Measurements from ENCODE around the gene PTPN1. TPM values are rescaled to one million over a fixed set of nuclear protein-coding genes. Genes with fewer than 3 reads are reported as not detected.

The PTPN1 gene
- total RNA-seq, 6 experiments from 2014 or later, result 37.8 to 46.5 (median 45.2) TPM

DNA sequence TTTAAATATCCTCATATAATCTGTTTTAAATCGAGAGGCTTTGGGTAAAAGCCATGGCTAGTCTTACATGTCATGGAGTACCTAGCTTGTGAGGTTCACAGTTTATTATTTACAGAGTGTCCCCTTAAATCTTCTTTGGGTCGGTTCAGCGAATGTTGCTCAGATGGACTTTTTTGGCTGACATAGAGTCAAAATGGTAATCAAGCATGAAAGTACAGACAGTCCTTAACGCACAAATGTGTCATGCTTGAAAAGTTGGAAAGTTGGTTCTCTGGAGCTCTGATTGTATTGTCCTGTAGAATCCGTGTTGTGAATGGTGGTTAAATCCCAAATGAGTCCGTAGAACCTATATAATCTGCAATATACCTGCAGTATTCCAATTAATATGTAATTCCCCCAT lies 22.0 kb downstream of the PTPN1 start:
- peak overlapping the region; percentile 90 for H3K27ac Mint-ChIP-seq
- H3K4me1 Mint-ChIP-seq (ENCODE audit: low read depth), result peaks cover 51% of the 10 kb centered on the region
- H3K36me3 Mint-ChIP-seq (ENCODE audit: low read depth), result peaks cover 5% of the 10 kb centered on the region
- H3K4me3 Mint-ChIP-seq, result peak overlapping the region; percentile 42
- no peak for DNase-seq
- H3K9me3 Mint-ChIP-seq, result no peaks in the 10 kb centered on the region
- no peaks in the 10 kb centered on the region for H3K27me3 Mint-ChIP-seq (ENCODE audit: insufficient read depth)
- TF ChIP-seq, protein P1, sequence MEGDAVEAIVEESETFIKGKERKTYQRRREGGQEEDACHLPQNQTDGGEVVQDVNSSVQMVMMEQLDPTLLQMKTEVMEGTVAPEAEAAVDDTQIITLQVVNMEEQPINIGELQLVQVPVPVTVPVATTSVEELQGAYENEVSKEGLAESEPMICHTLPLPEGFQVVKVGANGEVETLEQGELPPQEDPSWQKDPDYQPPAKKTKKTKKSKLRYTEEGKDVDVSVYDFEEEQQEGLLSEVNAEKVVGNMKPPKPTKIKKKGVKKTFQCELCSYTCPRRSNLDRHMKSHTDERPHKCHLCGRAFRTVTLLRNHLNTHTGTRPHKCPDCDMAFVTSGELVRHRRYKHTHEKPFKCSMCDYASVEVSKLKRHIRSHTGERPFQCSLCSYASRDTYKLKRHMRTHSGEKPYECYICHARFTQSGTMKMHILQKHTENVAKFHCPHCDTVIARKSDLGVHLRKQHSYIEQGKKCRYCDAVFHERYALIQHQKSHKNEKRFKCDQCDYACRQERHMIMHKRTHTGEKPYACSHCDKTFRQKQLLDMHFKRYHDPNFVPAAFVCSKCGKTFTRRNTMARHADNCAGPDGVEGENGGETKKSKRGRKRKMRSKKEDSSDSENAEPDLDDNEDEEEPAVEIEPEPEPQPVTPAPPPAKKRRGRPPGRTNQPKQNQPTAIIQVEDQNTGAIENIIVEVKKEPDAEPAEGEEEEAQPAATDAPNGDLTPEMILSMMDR (IDR thresholded peaks at IDR 0.05), result no peak

DNA sequence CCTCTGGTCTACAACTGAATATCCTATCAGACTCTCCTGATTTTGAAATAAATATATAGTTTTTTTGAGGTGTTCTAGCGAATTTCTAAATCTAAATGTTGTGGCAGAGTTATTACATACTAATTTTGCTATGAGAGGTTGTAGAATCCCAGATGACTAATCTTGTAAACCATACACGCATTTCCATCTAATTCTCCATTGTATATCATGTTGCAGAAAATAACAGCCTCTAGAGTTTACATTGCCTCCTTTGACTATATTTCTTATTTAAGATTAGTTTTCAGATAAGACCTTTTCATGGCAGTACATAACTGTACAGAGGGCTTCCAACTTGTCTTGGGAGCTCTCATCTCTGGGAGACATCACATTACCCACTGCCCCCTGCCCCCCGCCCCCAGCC lies 22.9 kb downstream of the PTPN1 start:
- TF ChIP-seq, protein P1 (IDR thresholded peaks at IDR 0.05), result no peak
- peak; percentile 42 for DNase-seq
- H3K9me3 Mint-ChIP-seq, result no peaks in the 10 kb centered on the region
- H3K4me3 Mint-ChIP-seq, result peak overlapping the region; percentile 68
- peaks cover 9% of the 10 kb centered on the region for H3K36me3 Mint-ChIP-seq (ENCODE audit: low read depth)
- no peaks in the 10 kb centered on the region for H3K27me3 Mint-ChIP-seq (ENCODE audit: insufficient read depth)
- H3K27ac Mint-ChIP-seq, result peak overlapping the region; percentile 90
- peaks cover 59% of the 10 kb centered on the region for H3K4me1 Mint-ChIP-seq (ENCODE audit: low read depth)

DNA sequence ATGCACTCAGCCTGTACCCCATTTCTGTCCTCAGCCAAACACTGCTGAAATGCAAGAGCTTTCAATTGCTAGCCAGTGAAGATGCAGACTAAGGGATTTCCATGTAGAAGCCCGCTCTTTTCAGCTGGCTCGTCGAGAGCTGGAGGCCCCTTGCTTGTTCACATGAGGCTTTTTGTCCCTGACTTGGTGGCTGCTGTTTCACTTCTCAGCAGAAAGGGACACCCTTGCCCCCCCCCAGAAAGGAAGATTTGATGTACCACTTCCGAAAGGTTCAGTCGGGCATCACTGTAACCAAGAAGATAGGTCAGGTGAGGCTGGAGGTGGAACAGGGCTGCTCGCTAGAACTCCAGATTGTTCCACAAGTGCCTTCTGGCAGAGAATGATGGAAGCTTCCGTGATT lies 23.3 kb downstream of the PTPN1 start:
- no peaks in the 10 kb centered on the region for H3K9me3 Mint-ChIP-seq
- H3K36me3 Mint-ChIP-seq (ENCODE audit: low read depth), result peaks cover 9% of the 10 kb centered on the region
- TF ChIP-seq, protein P1 (IDR thresholded peaks at IDR 0.05), result no peak
- H3K4me1 Mint-ChIP-seq (ENCODE audit: low read depth), result peaks cover 63% of the 10 kb centered on the region
- DNase-seq, result no peak
- H3K27ac Mint-ChIP-seq, result peak overlapping the region; percentile 90
- no peaks in the 10 kb centered on the region for H3K27me3 Mint-ChIP-seq (ENCODE audit: insufficient read depth)
- H3K4me3 Mint-ChIP-seq, result peak overlapping the region; percentile 68

DNA sequence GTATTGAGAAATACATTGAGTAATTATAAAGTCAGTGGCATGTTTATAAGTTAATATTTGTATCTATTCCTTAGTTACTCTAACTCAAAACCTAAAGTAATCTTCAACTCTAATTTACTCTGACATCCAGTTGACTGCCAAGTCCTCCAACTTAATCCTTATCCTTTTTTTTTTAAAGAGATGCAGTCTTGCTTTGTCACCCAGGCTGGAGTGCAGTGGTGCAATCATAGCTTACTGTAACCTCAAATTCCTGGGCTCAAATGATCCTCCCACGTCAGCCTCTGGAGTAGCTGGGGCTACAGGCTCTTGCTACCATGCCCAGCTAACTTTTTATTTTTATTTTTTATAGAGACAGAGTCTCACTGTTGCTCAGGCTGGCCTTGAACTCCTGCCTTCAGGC lies 24.4 kb downstream of the PTPN1 start:
- DNase-seq, result peak; percentile 89
- H3K4me3 Mint-ChIP-seq, result peak overlapping the region; percentile 68
- H3K4me1 Mint-ChIP-seq (ENCODE audit: low read depth), result peaks cover 74% of the 10 kb centered on the region
- peaks cover 9% of the 10 kb centered on the region for H3K36me3 Mint-ChIP-seq (ENCODE audit: low read depth)
- TF ChIP-seq, protein P1 (IDR thresholded peaks at IDR 0.05), result no peak
- H3K9me3 Mint-ChIP-seq, result no peaks in the 10 kb centered on the region
- peak overlapping the region; percentile 90 for H3K27ac Mint-ChIP-seq
- no peaks in the 10 kb centered on the region for H3K27me3 Mint-ChIP-seq (ENCODE audit: insufficient read depth)

DNA sequence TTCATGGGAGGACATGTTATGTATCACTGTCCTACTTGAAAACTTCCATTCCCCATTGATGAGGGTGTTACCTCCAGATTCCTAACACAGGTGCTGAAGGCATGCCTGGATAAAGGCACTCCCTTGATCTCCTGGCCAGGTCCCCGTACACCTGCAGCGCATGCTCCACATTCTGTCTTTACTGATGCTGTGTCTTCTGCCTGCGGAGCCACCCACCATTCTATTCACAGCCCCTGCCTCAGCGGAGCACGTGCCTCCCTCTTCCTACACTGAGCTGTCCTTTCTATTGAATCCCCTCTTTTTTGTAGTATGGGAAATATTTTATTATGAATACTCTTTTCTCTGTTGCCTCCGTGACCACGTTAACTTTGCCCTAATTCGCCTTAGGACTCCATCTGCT lies 25.0 kb downstream of the PTPN1 start:
- Mint-ChIP-seq H3K4me3 (peak overlapping the region; percentile 36; the same call in 1 of the 2 replicates), H3K4me1 (ENCODE audit: low read depth) (peaks cover 78% of the 10 kb centered on the region), H3K36me3 (ENCODE audit: low read depth) (peaks cover 9% of the 10 kb centered on the region), H3K27me3 (ENCODE audit: insufficient read depth) (no peaks in the 10 kb centered on the region), H3K27ac (peak overlapping the region; percentile 90), H3K9me3 (no peaks in the 10 kb centered on the region)
- TF ChIP-seq, protein P1 (IDR thresholded peaks at IDR 0.05), result no peak
- no peak for DNase-seq

DNA sequence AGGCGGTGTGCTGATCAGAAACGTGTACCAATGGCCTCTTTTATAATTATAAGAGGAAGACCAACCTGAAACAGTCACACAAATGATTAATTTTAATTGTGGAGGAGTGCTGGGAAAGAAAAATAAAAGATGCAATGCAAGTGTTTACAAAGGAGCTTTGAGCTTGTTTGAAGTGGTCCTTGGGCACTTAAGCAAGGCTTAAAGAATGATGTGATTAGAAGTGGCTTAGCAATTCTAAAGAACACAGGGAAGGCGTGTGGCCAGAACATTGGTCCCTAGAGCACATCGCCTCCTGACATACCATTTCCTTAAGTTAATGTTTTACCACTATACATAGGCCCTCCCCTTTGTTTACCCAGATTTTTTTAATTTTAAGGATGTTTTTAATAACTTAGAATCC lies 26.1 kb downstream of the PTPN1 start:
- Mint-ChIP-seq H3K9me3 (no peaks in the 10 kb centered on the region), H3K36me3 (ENCODE audit: low read depth) (peaks cover 14% of the 10 kb centered on the region), H3K27ac (no peak overlapping the region), H3K27me3 (ENCODE audit: insufficient read depth) (no peaks in the 10 kb centered on the region), H3K4me1 (ENCODE audit: low read depth) (peaks cover 90% of the 10 kb centered on the region), H3K4me3 (no peak overlapping the region)
- TF ChIP-seq, protein P1 (IDR thresholded peaks at IDR 0.05), result no peak
- no peak for DNase-seq

Data from HFFc6 (cell line).